ENCODE results near the gene PSEN2. TPM values are rescaled to one million over a fixed set of nuclear protein-coding genes. Genes with fewer than 3 reads are reported as not detected.

PSEN2 gene
- total RNA-seq, 1 experiment from 2014 or later: 14.8 TPM

DNA sequence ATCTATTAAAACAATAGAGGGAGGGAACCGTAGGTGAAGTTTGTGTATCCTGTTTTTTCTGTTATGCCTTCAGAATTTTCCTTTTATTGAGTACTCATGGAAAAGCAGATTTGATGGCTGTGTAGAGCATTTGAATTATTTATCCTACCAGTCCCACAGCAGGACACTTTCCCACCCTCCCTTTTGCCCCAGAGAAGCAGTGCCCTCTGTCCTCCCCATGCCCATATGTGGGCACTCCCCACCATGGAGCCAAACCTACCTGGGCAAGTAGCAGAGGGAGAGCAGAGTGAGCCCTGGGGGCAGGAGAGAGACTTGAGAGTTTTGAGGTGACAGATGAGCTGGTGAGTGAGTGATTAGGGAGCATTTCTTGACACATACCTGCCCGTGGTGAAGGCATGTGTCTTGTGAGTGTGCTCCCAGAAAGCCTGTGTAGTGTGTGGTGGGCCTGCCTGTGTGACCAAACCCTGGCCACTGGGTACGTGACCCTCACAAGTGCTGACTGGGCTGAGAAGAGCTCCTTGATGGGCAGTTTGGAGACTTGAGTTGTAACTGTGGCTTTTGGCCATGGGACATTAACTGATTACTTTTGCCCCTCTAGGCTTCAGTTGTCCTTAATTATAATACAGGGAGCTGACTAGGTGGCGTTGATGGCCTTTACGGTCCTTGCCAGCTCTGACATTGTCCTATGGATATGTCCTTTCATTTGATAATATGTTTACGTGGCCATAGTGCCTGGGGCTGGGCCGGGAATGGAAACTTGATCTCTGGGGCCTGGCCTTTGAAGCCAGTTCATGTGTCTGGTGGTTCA, 3.6 kb downstream of the PSEN2 start:
- Histone ChIP-seq H3K4me1 (replicated peaks; ENCODE audit: insufficient read depth) (peaks cover 52% of the 10 kb centered on the region), H3F3A (ENCODE audit: insufficient read depth, low read depth) (peaks cover 17% of the 10 kb centered on the region; the same call in 1 of the 2 replicates), H3K79me2 (ENCODE audit: low read depth) (peaks cover 35% of the 10 kb centered on the region), H3K9me2 (ENCODE audit: insufficient read depth) (no peaks in the 10 kb centered on the region), H3K36me3 (ENCODE audit: low read depth) (0 out of 2 replicates have a peak, but pooled peaks cover 5% of the 10 kb centered on the region), H3K4me3 (no peak overlapping the region), H3K4me2 (no peak overlapping the region), H3K9me3 (ENCODE audit: insufficient read depth, low read depth) (no peaks in the 10 kb centered on the region), H4K20me1 (ENCODE audit: insufficient read depth) (no peaks in the 10 kb centered on the region), H3K27me3 (ENCODE audit: insufficient read depth, low read depth) (no peaks in the 10 kb centered on the region), H2AFZ (no peak overlapping the region), H3K27ac (no peak overlapping the region)
- POLR2A ChIA-PET (ENCODE audit: unreplicated experiment): no interaction called here
- BruUV-seq (replicated peaks): no TSS peak
- no peak for DNase-seq
- TF ChIP-seq, protein P1, sequence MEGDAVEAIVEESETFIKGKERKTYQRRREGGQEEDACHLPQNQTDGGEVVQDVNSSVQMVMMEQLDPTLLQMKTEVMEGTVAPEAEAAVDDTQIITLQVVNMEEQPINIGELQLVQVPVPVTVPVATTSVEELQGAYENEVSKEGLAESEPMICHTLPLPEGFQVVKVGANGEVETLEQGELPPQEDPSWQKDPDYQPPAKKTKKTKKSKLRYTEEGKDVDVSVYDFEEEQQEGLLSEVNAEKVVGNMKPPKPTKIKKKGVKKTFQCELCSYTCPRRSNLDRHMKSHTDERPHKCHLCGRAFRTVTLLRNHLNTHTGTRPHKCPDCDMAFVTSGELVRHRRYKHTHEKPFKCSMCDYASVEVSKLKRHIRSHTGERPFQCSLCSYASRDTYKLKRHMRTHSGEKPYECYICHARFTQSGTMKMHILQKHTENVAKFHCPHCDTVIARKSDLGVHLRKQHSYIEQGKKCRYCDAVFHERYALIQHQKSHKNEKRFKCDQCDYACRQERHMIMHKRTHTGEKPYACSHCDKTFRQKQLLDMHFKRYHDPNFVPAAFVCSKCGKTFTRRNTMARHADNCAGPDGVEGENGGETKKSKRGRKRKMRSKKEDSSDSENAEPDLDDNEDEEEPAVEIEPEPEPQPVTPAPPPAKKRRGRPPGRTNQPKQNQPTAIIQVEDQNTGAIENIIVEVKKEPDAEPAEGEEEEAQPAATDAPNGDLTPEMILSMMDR (conservative IDR thresholded peaks at IDR 0.05): no peak
- TF ChIP-seq EZH2 (IDR thresholded peaks at IDR 0.05; ENCODE audit: low read depth): no peak
- CTCF ChIA-PET: interaction anchor here (0.6 kb wide), 1 partner anchor 478 kb away, joined by 7 read pairs; no protein-coding TSS in a partner anchor
- intact Hi-C loops (cut with micrococcal nuclease; ENCODE audit: unreplicated experiment): no loop called here

DNA sequence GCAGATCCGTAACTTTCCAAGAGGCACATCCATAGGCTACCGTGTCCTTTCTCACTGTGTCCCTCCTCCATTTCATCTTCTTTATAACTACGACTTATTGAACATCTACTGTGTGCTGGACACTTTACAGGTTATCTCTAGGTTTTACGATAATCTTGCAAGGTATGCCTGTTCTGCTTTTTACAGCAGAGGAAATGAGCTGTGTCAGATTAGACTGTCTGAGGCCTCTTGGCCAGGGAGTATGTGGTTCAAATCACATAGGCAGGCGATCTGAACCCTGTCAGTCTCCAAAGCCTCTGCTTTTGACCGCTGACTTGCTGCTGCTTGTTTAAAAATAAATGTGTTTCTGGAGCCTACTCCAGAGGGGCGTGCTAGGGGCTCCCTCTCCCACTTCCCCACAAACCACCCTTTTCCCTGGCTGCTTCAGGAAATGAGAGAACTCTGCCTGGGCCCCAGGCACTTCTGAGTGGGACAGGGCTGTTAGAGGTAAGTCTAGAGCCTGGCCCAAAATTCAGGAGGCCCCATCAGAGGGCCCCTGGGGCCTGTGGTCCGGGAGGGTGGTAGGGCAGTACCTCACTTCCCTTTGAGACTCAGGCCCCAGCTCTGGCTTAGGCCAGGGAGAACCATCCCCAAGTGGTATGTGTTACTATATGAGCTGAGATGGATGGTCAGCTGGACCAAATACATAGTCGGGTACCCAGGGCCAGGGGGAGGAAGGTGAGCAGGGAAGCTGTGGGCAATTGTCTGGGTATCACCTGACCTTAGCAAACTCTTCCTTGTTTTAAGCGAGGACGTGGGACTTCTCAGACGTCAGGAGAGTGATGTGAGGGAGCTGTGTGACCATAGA, 4.4 kb downstream of the PSEN2 start:
- ChIA-PET CTCF (no interaction called here), POLR2A (ENCODE audit: unreplicated experiment) (interaction anchor here (0.5 to 1.1 kb wide), 2 partner anchors 65 to 415 kb away, joined by 3 to 4 read pairs; partner anchors contain the start of gene COQ8A)
- Histone ChIP-seq H4K20me1 (ENCODE audit: insufficient read depth) (no peaks in the 10 kb centered on the region), H3K9me3 (ENCODE audit: insufficient read depth, low read depth) (no peaks in the 10 kb centered on the region), H3K27ac (0 out of 2 replicates have a peak overlapping the region, but pooled peaks have one; percentile 7), H3F3A (ENCODE audit: insufficient read depth, low read depth) (peaks cover 15% of the 10 kb centered on the region; the same call in 1 of the 2 replicates), H3K4me2 (peak overlapping the region; percentile 61; the same call in 1 of the 2 replicates), H3K36me3 (ENCODE audit: low read depth) (0 out of 2 replicates have a peak, but pooled peaks cover 8% of the 10 kb centered on the region), H3K4me3 (no peak overlapping the region), H3K79me2 (ENCODE audit: low read depth) (peaks cover 35% of the 10 kb centered on the region), H2AFZ (no peak overlapping the region), H3K4me1 (replicated peaks; ENCODE audit: insufficient read depth) (peaks cover 48% of the 10 kb centered on the region), H3K9me2 (ENCODE audit: insufficient read depth) (no peaks in the 10 kb centered on the region), H3K27me3 (ENCODE audit: insufficient read depth, low read depth) (no peaks in the 10 kb centered on the region)
- intact Hi-C loops (cut with micrococcal nuclease; ENCODE audit: unreplicated experiment): loop anchor here (5.0 kb wide), 1 partner anchor 62 kb away; no protein-coding TSS in a partner anchor
- DNase-seq: no peak
- TF ChIP-seq, protein P1 (conservative IDR thresholded peaks at IDR 0.05): no peak
- TF ChIP-seq EZH2 (IDR thresholded peaks at IDR 0.05; ENCODE audit: low read depth): no peak
- BruUV-seq (replicated peaks): no TSS peak
